GM19240 (cell line): Measurements from ENCODE around the gene ITGA11.

Experiments
- DNase-seq: peaks from one replicate; pipeline ENCODE4 v3.0.0; 2011; ENCODE audit warnings: low spot score; ENCODE audit not compliant: insufficient read length

ITGA11 gene

DNA sequence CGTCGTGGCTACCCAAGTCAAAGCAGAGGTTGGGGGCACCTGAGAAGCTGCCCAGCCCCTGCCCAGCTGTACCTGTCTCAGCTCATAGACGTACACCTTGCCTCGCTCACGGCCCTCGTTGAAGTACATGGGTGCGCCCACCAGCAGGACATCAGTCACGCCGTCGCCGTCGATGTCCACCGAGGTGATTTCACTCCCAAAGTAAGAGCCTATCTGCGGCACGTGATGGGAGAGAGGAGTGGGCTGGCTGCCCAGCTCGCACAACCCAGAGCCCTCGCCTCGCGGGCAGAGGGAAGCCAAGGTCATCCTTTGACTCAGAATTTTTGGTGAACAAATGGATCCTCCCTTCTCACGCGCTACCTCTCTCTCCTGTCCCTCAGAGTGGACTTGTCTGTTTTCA, 99.7 kb downstream of the ITGA11 start:
- no peak for DNase-seq

- DNase-seq = no peak
Measured at GRCh38 chr15:68330901-68331300, 101.1 kb downstream of the ITGA11 start.

- no peak for DNase-seq
Measured at GRCh38 chr15:68330416-68330815, 101.5 kb downstream of the ITGA11 start.

DNA sequence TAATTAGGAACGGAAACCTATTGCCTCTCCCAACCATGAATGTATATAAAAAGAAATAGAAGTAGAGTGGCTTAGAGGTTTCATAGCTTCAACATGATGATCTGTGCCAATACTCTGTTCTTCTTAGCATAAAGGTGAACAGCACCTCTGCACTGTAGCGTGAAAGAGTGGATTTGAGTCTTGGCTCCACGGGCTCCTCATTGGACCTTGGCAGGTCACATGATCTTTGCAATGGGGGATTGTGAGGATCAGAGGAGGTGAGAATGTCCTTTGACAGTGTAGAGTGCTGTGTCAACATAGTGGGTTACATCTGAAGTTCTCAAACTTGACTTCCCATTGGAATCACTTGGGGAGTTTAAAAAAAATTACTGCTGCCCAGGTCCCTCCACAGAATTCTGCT, 103.0 kb downstream of the ITGA11 start:
- DNase-seq = no peak

DNA sequence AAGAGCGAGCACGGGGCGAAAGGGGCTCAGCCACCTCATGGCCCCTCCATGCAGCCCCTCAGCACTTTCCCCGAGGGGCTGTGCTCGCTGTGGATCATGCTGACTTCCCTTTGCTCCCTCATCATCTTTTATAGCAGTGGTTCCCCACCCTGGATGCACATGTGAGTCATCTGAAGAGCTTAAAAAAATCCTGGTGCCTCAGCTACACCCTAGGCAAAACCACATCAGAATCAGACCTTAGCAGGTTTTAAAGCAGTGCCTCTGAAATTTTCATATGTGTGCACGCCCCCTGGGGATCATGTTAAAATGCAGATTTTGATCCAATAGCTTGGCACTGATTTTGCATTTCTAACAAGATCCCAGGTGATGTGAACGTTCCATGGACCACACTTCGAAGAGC, 103.5 kb downstream of the ITGA11 start:
- no peak for DNase-seq

GRCh38 chr15:68326711-68327354, 105.1 kb downstream of the ITGA11 start:
- no peak for DNase-seq

GRCh38 chr15:68325726-68326125, 106.2 kb downstream of the ITGA11 start:
- no peak for DNase-seq

DNA sequence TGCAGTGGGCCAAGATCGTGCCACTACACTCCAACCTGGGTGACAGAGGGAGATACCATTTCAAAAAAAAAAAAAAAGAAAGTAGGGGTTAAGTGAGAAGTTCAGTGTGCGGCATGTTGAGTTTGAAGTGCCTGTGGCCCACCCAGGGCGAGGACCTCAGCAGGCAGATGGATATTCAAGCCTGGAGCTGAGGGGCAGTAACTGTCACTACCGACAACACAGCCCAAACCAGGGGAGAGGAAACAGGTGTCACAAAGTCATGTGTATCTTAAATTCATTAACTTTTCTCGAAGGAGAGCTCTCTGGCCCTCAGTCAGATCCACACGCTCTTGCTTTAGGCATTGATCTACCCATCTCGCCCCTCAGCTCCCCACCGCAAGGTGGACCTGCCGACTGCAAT, 109.2 kb downstream of the ITGA11 start:
- DNase-seq = no peak

- DNase-seq = no peak
Measured at GRCh38 chr15:68321229-68321628, 110.7 kb downstream of the ITGA11 start.

GRCh38 chr15:68319997-68320396, 112.0 kb downstream of the ITGA11 start:
- DNase-seq = no peak

DNA sequence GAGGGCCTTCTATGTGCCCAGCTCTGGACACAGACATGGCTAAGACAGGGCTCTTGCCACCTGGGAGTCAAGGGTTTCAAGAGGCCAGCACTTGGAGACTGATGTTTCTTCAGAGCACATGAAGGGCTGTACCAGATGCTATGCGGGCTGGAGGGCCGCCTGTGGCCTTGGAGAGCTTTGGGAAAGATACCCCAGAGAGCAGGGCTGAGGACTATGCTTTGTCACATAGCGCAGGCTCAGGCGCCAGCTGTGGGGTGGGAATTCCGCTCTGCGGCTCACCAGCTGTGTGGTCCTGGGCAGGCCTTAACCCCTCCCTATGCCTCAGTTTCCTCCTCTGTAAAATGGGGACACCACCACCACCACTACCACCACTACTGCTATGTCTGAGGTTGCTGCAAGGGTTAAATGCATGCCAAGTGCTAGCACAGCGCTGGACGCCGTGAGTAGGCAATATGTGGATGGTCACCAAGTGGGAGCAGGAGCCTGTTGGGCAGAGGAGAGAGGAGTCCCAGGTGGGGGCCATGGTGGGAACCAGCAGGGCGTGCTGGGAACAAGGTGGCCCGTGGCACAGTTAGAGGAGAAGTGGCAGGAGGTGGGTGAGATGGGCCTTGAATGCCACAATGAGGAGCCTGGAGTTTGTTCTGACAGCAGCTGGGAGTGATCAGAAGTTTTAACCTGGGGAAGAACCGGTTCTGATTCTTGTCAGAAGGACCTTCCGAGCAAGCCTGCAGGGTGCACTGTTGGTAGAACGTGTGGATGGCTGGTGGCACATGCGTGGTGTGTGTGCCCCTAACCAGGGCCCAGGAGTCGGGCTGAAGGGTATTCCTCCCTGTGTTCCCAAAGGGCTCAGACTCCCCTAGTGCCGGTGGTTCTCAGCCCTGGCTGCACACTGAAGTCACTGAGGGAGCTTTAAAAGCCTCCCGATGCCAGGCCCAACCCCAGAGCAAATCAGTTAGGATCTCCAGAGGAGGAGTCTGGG, 112.7 kb downstream of the ITGA11 start:
- no peak for DNase-seq

DNA sequence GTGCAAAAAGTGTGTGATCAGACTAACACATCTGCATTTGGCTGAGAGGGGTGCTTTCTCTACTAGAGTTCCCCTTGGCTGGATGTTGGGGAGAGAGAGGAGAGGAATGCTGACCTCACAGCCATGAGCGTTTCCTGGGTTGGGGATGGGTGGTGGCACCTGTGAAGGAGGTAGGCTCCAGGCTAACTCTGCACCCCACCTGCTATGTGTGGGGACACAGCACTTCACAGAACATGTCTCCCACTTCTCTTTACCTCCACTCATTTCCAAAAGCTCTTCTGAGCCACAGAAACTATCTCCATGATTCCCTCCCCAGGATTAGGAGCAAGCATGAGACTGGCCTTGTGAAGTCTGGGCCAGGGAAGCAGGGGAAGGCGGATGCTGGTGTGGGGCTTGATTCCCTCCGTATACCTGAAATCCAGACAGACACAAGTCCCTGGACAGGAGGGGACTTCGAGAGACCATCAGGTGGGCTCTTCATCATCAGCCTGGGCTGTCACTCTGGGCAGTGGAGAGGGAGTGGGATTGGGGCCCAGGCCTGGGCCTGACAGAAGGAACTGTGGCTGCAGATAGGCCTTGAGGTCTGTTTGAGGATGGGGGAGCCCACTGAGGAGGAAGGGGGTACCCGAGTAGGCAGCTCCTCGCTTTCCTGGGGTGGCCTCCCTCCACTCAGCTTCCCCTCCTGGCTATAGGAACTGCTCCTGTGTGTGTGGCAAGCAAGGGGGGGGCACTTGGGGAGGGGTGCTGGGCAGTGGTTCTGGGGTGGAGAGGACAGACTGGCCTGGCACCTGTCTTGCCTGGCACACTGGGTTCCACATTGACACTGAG, 113.7 kb downstream of the ITGA11 start:
- DNase-seq = no peak

DNA sequence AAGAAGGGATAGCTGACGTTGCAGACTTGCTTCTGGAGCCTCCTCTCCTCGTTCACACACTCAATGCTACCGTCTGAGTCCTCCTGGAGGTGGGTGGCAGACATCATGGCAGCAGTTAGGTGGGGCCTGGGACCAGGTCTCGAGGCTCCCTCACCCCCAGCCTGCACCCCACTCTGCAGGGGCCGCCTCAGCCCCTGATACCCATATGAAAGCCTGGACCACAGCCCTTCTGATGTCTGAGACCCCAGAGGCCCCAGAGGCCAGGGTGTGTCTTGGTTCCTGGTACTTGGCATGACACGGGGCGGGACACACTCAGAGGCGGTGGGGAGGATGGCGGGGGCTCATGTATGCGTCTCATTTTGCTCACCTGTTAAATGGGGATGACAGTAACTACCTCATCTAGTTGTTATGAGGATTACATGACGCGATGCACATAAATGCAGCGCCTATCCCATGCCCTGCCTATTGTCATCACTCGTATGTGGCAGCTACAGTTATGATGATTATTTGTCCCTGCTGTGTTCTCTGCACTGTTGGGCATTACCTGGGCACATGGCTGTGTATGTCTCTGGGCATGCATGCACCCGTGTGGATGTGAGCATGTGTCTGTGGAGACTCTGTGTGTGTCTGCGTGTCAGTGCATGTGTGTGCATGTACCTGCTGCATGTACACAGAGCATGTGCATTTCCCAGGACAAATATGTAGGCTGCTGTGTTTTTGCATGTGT, 114.5 kb downstream of the ITGA11 start:
- no peak for DNase-seq

DNA sequence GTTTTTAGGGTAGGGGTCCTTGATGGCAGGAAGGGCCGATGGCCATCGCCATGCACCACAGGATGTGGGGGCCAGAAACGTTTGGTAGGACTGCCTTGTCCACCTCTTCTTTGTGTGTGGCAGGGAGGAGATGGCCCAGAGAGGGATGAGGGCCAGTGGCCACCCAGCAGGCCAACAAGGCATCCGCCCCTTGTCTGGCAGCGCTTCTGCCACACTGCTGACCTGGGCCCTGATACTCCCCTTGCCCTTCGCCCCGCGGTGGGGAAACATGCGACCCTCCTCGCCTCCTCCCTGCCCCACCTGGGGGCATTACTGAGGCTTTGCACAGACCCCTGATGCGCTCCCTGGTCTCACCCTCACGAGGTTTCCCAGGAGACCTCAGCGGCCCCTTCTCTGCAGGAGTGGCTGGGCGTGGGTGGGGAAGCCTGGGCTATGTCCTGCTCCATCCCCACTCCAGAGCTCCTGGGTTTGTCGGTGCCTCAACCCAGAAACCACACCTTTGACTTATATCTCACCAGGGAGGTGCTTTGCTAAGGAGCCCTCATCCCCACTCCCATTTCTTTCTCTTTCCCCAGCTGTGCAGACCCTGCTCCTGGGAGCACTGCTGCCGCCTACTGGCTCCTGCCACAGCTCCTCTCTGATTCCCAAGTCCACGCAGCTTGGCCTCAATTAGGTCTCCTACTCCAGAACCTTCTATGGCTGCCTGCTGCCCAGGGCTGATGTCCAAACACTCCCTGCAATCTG, 115.7 kb downstream of the ITGA11 start:
- no peak for DNase-seq

DNA sequence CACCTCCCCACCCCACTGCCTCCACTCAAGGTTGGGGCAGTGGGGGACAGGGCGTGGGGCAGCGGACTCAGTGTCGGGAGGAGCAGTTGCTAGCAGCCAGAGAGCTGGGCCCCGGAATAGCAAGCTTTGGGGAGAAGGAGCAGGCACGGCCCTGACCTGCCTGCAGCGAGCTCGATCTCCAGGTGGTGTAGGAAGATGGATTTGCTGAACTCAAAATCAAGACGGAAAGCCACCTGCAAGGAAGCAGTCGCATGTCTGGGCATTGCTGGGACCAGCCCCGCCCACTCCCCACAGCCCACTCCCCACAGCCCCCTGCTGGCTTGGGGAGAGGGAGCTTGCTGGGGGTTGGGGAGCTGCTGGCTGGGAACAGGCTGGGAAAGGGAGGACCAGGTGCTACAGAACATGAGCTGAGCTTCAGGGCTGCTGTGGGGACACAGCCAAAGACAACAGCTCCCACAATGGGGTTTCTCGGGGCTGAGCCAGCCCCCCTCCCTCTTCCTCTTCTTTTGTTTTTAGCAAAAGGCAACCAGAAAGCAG, 116.4 kb downstream of the ITGA11 start:
- DNase-seq = no peak

- no peak for DNase-seq
Measured at GRCh38 chr15:68315035-68315434, 116.9 kb downstream of the ITGA11 start.

DNA sequence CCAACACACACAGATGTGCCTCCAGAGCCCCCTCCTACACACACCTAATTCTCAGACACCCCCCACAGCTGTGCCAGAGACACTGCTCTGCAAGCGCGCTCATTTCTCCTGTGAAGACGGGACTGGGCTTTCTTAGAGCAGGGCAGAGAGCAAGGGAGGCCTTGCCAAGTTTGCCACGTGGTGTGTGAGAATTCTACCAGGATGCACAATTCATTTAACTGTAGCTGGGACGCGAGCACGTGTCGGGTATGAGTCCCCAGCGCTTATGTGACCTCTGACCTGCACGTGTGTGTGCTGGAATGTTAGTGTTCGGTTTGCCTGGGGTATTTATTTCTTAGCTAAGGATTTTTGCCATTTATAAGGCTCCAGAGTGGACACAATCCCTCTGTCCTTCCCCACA, 117.4 kb downstream of the ITGA11 start:
- no peak for DNase-seq

DNA sequence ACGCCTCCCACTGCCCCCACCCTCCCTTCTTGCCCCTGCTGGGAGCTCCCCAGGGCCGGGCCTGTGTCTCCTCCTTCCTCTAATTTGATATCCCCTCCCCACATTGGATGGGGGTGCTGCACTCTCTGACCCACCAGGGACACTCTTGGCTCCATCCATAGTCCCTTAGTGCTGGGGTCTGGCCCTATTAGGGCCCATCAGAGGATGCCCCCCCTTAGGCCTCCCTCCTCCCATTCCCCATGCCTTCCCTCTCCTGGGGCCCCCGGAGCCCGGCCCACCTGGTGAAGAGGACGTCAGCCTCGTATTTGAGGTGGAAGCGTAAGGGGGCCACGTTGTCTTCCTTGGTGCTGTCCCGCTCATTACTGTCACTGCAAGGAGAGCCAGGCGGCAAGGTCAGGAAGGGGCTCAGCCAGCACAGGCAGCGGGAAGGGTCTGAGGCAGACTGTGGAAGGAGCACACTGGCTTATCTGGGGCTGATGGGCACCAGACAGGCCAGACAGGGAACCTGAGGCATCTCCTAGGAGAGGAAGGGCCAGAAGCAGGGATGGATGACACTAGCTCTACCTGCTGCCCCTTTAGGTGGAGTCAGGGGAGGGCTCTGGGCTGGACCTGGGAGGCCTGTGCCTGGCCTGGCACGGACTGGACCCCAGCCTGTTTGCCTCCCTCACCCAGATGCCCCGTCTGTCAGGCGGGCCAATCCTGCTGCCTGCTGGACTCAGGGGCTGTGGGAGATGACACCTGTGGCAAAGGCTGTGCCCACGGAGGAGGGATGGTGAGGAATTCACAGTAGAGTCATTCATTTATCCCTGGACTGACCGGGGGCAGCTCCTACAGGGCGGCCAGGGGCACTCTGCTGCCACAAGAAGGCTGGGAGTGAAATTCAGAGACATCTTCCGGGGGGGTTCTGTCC, 118.2 kb downstream of the ITGA11 start:
- DNase-seq = no peak

DNA sequence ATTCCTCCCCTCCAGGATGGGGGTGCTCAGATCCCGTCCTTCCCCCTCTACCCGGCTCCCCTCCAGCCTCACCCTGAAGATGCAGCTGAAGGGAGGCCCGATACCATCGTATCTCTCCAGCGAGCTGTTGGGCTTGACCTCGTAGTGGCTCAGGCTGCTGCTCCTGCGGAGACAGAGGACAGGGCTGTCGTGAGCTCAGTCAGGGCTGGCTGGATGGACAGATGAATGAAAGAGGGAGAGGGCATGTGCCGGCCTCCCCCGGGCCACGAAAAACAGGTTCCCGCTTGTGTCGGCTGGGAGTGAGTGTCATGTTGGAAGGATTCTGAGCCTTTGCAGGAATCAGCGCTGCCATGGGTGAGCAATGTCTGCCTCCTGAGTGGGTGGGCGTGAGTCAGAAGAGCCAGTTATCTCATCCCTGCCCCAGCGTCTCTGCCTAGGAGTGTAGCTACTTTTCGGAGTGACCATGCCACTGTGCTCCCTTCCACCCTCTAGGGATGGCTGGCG, 119.2 kb downstream of the ITGA11 start:
- no peak for DNase-seq
